Fibroblast of lung (primary cell): ENCODE measurements around the gene CHN1. TPM values are rescaled to one million over a fixed set of nuclear protein-coding genes. Genes with fewer than 3 reads are reported as not detected.

Experiments used
- DNase-seq, 2 donors: peaks; one replicate each; pipeline versions ENCODE4 v3.0.0 to v3.0.0-alpha.2; 2010; ENCODE audit warnings: low read depth in 2 of 2
- H2AFZ ChIP-seq: 2 replicates; pipeline ENCODE4 v1.5.1; 2012; ENCODE audit warnings: low read length, control low read depth, inconsistent platforms
- H3K27ac ChIP-seq: 2 replicates; pipeline ENCODE4 v1.5.1; 2011; ENCODE audit warnings: low read length, control low read depth; ENCODE audit not compliant: insufficient read depth
- H3K27me3 ChIP-seq: 2 replicates; pipeline ENCODE4 v1.5.1; 2011; ENCODE audit warnings: mild to moderate bottlenecking, low read length; ENCODE audit not compliant: control insufficient read depth, insufficient read depth
- H3K36me3 ChIP-seq: 2 replicates; pipeline ENCODE4 v1.5.1; 2011; ENCODE audit warnings: low read length; ENCODE audit not compliant: control insufficient read depth, insufficient read depth
- H3K4me1 ChIP-seq: 2 replicates; pipeline ENCODE4 v1.5.1; 2011; ENCODE audit warnings: low read length; ENCODE audit not compliant: control insufficient read depth, insufficient read depth; ENCODE audit errors: extremely low read depth
- H3K4me2 ChIP-seq: 2 replicates; pipeline ENCODE4 v1.5.1; 2011; ENCODE audit warnings: low read length, control low read depth; ENCODE audit not compliant: insufficient read depth; ENCODE audit errors: extremely low read depth
- H3K4me3 ChIP-seq, 4 experiments: fragments of 200-600 bp in 1 of 4; sonication (generic) in 1 of 4; replicated peaks in 1 of 4; 2 replicates each; pipeline ENCODE4 v1.5.1; 2011 to 2016; ENCODE audit warnings: low read length in 4 of 4, low read depth in 3 of 4, mild to moderate bottlenecking in 3 of 4, control low read depth in 2 of 4, inconsistent platforms in 1 of 4, mixed read lengths in 1 of 4; ENCODE audit not compliant: insufficient read depth in 1 of 4; ENCODE audit errors: control extremely low read depth in 1 of 4
- H3K79me2 ChIP-seq: 2 replicates; pipeline ENCODE4 v1.5.1; 2012; ENCODE audit warnings: mild to moderate bottlenecking, low read length, inconsistent platforms; ENCODE audit not compliant: control insufficient read depth, insufficient read depth
- H3K9ac ChIP-seq: 2 replicates; pipeline ENCODE4 v1.5.1; 2011; ENCODE audit warnings: mild to moderate bottlenecking, low read length, control low read depth; ENCODE audit not compliant: insufficient read depth
- H3K9me3 ChIP-seq: 2 replicates; pipeline ENCODE4 v1.5.1; 2012; ENCODE audit warnings: low read depth, low read length; ENCODE audit not compliant: control insufficient read depth, insufficient read depth
- H4K20me1 ChIP-seq: 2 replicates; pipeline ENCODE4 v1.5.1; 2011; ENCODE audit warnings: low read length; ENCODE audit not compliant: control insufficient read depth, insufficient read depth; ENCODE audit errors: extremely low read depth
- CTCF ChIP-seq, 2 donors: IDR thresholded peaks in 1 of 2; conservative IDR thresholded peaks in 1 of 2; 1 replicate in 1 of 2; 2 replicates in 1 of 2; pipeline ENCODE4 v1.5.1; 2011 to 2012; ENCODE audit warnings: low read length in 2 of 2, control low read depth in 1 of 2, inconsistent platforms in 1 of 2, low read depth in 1 of 2, mild to moderate bottlenecking in 1 of 2
- EZH2 ChIP-seq: IDR thresholded peaks from 2 replicates; pipeline ENCODE4 v1.5.1; 2012; ENCODE audit warnings: low read length, control low read depth, mild to moderate bottlenecking; ENCODE audit errors: missing control alignments
- polyA plus RNA-seq, 2 donors: library from polyadenylated mRNA; depleted of rRNA in 1 of 2; stranded (reverse) in 1 of 2; unstranded in 1 of 2; fragments of >200 nt; gene quantifications; 2 replicates each; pipeline ENCODE4 v1.2.1, GENCODE V29; 2011 to 2012; ENCODE audit warnings: missing spikeins in 1 of 2
- total RNA-seq: library from RNA; depleted of rRNA; stranded (reverse); fragments of >200 nt; gene quantifications from 2 replicates; pipeline ENCODE4 v1.2.1, GENCODE V29; 2014

CHN1 gene
- total and polyA plus RNA-seq, 2 donors (not counting 1 experiment from before 2014, with no cell fraction given), result 203 to 904 TPM

GRCh38 chr2:174919947-174920595, 85.1 kb downstream of the CHN1 start:
- Histone ChIP-seq H4K20me1 (no peaks in the 10 kb centered on the region), H3K4me3 (no peak overlapping the region), H2AFZ (no peak overlapping the region), H3K27ac (no peak overlapping the region), H3K9me3 (no peaks in the 10 kb centered on the region), H3K79me2 (no peaks in the 10 kb centered on the region), H3K27me3 (no peaks in the 10 kb centered on the region), H3K36me3 (no peaks in the 10 kb centered on the region), H3K9ac (no peak overlapping the region), H3K4me1 (no peaks in the 10 kb centered on the region), H3K4me2 (no peak overlapping the region)
- DNase-seq, result no peak
- TF ChIP-seq EZH2, result no peak
- no peak for TF ChIP-seq CTCF (conservative IDR thresholded peaks at IDR 0.05 in 1 of 2, IDR thresholded peaks at IDR 0.05 in 1 of 2; ENCODE audit: low read depth in 1 of 2, low read length in 2 of 2)

- no peak overlapping the region for H2AFZ ChIP-seq
- no peak overlapping the region for H3K4me2 ChIP-seq
- no peak overlapping the region for H3K9ac ChIP-seq
- H3K79me2 ChIP-seq, result no peaks in the 10 kb centered on the region
- H3K4me1 ChIP-seq, result no peaks in the 10 kb centered on the region
- H3K27me3 ChIP-seq, result no peaks in the 10 kb centered on the region
- no peak for DNase-seq
- H3K36me3 ChIP-seq, result no peaks in the 10 kb centered on the region
- H3K4me3 ChIP-seq, result no peak overlapping the region
- no peaks in the 10 kb centered on the region for H4K20me1 ChIP-seq
- no peaks in the 10 kb centered on the region for H3K9me3 ChIP-seq
- TF ChIP-seq CTCF (conservative IDR thresholded peaks at IDR 0.05 in 1 of 2, IDR thresholded peaks at IDR 0.05 in 1 of 2; ENCODE audit: low read depth in 1 of 2, low read length in 2 of 2) (no peak), EZH2 (no peak)
- H3K27ac ChIP-seq, result no peak overlapping the region
These were observed 86.2 kb downstream of the CHN1 start for GRCh38 chr2:174918886-174919526.

GRCh38 chr2:174916270-174916930, 88.8 kb downstream of the CHN1 start:
- no peak overlapping the region for H3K4me2 ChIP-seq
- H3K36me3 ChIP-seq, result no peaks in the 10 kb centered on the region
- H3K4me1 ChIP-seq, result no peaks in the 10 kb centered on the region
- no peak overlapping the region for H2AFZ ChIP-seq
- no peaks in the 10 kb centered on the region for H3K27me3 ChIP-seq
- H3K27ac ChIP-seq, result no peak overlapping the region
- no peak for DNase-seq
- TF ChIP-seq CTCF (conservative IDR thresholded peaks at IDR 0.05 in 1 of 2, IDR thresholded peaks at IDR 0.05 in 1 of 2; ENCODE audit: low read depth in 1 of 2, low read length in 2 of 2) (no peak), EZH2 (no peak)
- no peaks in the 10 kb centered on the region for H4K20me1 ChIP-seq
- H3K4me3 ChIP-seq, result no peak overlapping the region
- no peaks in the 10 kb centered on the region for H3K9me3 ChIP-seq
- no peaks in the 10 kb centered on the region for H3K79me2 ChIP-seq
- H3K9ac ChIP-seq, result no peak overlapping the region
